HG02970 (cell line): ENCODE results near the gene KIRREL3.

Source experiments
- ATAC-seq: cut with Tn5 transposase; IDR thresholded peaks from one replicate; pipeline ENCODE4 v1.9.1; 2021; ENCODE audit warnings: mild to moderate bottlenecking, moderate library complexity, moderate number of reproducible peaks; ENCODE audit not compliant: unreplicated experiment, low FRiP score

The KIRREL3 gene

GRCh38 chr11:126464796-126465195, 535.8 kb downstream of the KIRREL3 start:
- ATAC-seq: no peak

GRCh38 chr11:126462422-126462821, 538.1 kb downstream of the KIRREL3 start:
- ATAC-seq: no peak

- ATAC-seq: no peak
Observed at GRCh38 chr11:126461996-126462395, 538.6 kb downstream of the KIRREL3 start.

- ATAC-seq: no peak
Observed at GRCh38 chr11:126461096-126461440, 539.5 kb downstream of the KIRREL3 start.

- no peak for ATAC-seq
Observed at GRCh38 chr11:126460417-126461095, 540.0 kb downstream of the KIRREL3 start.

- ATAC-seq: no peak
Observed at GRCh38 chr11:126459691-126460281, 540.8 kb downstream of the KIRREL3 start.

GRCh38 chr11:126457817-126458216, 542.8 kb downstream of the KIRREL3 start:
- no peak for ATAC-seq

GRCh38 chr11:126456783-126457542, 543.6 kb downstream of the KIRREL3 start:
- ATAC-seq: no peak

GRCh38 chr11:126456089-126456488, 544.5 kb downstream of the KIRREL3 start:
- no peak for ATAC-seq

GRCh38 chr11:126452241-126453101, 548.1 kb downstream of the KIRREL3 start:
- no peak for ATAC-seq

- ATAC-seq: no peak
Observed at GRCh38 chr11:126451211-126451802, 549.3 kb downstream of the KIRREL3 start.

- no peak for ATAC-seq
Observed at GRCh38 chr11:126450806-126451205, 549.8 kb downstream of the KIRREL3 start.

- no peak for ATAC-seq
Observed at GRCh38 chr11:126450198-126450597, 550.4 kb downstream of the KIRREL3 start.

GRCh38 chr11:126446581-126446980, 554.0 kb downstream of the KIRREL3 start:
- no peak for ATAC-seq

- ATAC-seq: no peak
Observed at GRCh38 chr11:126444072-126444471, 556.5 kb downstream of the KIRREL3 start.

- no peak for ATAC-seq
Observed at GRCh38 chr11:126443120-126443519, 557.5 kb downstream of the KIRREL3 start.

GRCh38 chr11:126440792-126441514, 559.6 kb downstream of the KIRREL3 start:
- no peak for ATAC-seq

- ATAC-seq: no peak
Observed at GRCh38 chr11:126440276-126440675, 560.3 kb downstream of the KIRREL3 start.

GRCh38 chr11:126438691-126439090, 561.9 kb downstream of the KIRREL3 start:
- no peak for ATAC-seq

- no peak for ATAC-seq
Observed at GRCh38 chr11:126438272-126438671, 562.3 kb downstream of the KIRREL3 start.
